Measurements from ENCODE around the gene ARHGAP31.

The ARHGAP31 gene

GRCh38 chr3:119456469-119456868, 162.3 kb downstream of the ARHGAP31 start:
- DNase-seq, result no peak

GRCh38 chr3:119457246-119457645, 163.1 kb downstream of the ARHGAP31 start:
- no peak for DNase-seq

- peak; percentile 96 to 98 for DNase-seq
These were observed 169.3 kb downstream of the ARHGAP31 start, which contains the start of gene TMEM39A for GRCh38 chr3:119463171-119464169. Gene TMEM39A (minus strand): TSS chr3:119463615. CDS start chr3:119462074, 1,541 bp downstream.

- no peak for DNase-seq
These were observed 173.9 kb downstream of the ARHGAP31 start for GRCh38 chr3:119468041-119468440.

GRCh38 chr3:119469418-119470189, 175.4 kb downstream of the ARHGAP31 start:
- no peak for DNase-seq

Measured in hippocampal formation (tissue), 2 donors.